Calu3 (cell line): ENCODE data around the gene CRELD1. TPM values are rescaled to one million over a fixed set of nuclear protein-coding genes. Genes with fewer than 3 reads are reported as not detected.

Experiments used
- BruUV-seq: library from RNA; stranded (reverse); fragments of 400-500 nt; replicated peaks from 2 replicates; lab custom pipeline; 2021; lab: Mats Ljungman, UMichigan
- CTCF ChIA-PET: fragments of 300-600 bp; sonication (Branson Sonifier 250); formaldehyde crosslinking; loops from one replicate; lab custom pipeline; 2022; ENCODE audit warnings: antibody characterized with exemption; lab: Charles Lee
- DNase-seq: peaks from one replicate; pipeline ENCODE4 v3.0.0; 2022
- H3K27ac Mint-ChIP-seq: one replicate; pipeline ENCODE4 v1.8.0; 2022; ENCODE audit warnings: mixed read lengths; ENCODE audit not compliant: unreplicated experiment
- H3K27me3 Mint-ChIP-seq: one replicate; pipeline ENCODE4 v1.8.0; 2022; ENCODE audit warnings: mixed read lengths; ENCODE audit not compliant: unreplicated experiment
- H3K36me3 Mint-ChIP-seq: one replicate; pipeline ENCODE4 v1.8.0; 2022; ENCODE audit warnings: mild to moderate bottlenecking, moderate library complexity, mixed read lengths; ENCODE audit not compliant: insufficient read depth, unreplicated experiment
- H3K4me1 Mint-ChIP-seq: one replicate; pipeline ENCODE4 v1.8.0; 2022; ENCODE audit warnings: mild to moderate bottlenecking, low read depth, mixed read lengths; ENCODE audit not compliant: unreplicated experiment
- H3K4me3 Mint-ChIP-seq: one replicate; pipeline ENCODE4 v1.8.0; 2022; ENCODE audit warnings: mild to moderate bottlenecking, low read depth, moderate library complexity, mixed read lengths; ENCODE audit not compliant: unreplicated experiment
- H3K9me3 Mint-ChIP-seq: one replicate; pipeline ENCODE4 v1.8.0; 2022; ENCODE audit warnings: low read depth, mixed read lengths; ENCODE audit not compliant: unreplicated experiment
- intact Hi-C: fragments of 100-400 bp; cut with micrococcal nuclease; formaldehyde crosslinking; loops from one replicate; pipeline ENCODE4 v1.10.0; 2022; ENCODE audit not compliant: unreplicated experiment
- total RNA-seq: library from RNA; stranded (reverse); gene quantifications from 2 replicates; pipeline ENCODE4 v1.2.3, GENCODE V29; 2022
- TF ChIP-seq, protein P1 (sequence below): fragments of 200-600 bp; IDR thresholded peaks from one replicate; pipeline ENCODE4 v1.8.0; 2022; ENCODE audit warnings: antibody characterized with exemption; ENCODE audit not compliant: unreplicated experiment

CRELD1 gene
- total RNA-seq, 1 experiment from 2014 or later = 25.4 TPM

DNA sequence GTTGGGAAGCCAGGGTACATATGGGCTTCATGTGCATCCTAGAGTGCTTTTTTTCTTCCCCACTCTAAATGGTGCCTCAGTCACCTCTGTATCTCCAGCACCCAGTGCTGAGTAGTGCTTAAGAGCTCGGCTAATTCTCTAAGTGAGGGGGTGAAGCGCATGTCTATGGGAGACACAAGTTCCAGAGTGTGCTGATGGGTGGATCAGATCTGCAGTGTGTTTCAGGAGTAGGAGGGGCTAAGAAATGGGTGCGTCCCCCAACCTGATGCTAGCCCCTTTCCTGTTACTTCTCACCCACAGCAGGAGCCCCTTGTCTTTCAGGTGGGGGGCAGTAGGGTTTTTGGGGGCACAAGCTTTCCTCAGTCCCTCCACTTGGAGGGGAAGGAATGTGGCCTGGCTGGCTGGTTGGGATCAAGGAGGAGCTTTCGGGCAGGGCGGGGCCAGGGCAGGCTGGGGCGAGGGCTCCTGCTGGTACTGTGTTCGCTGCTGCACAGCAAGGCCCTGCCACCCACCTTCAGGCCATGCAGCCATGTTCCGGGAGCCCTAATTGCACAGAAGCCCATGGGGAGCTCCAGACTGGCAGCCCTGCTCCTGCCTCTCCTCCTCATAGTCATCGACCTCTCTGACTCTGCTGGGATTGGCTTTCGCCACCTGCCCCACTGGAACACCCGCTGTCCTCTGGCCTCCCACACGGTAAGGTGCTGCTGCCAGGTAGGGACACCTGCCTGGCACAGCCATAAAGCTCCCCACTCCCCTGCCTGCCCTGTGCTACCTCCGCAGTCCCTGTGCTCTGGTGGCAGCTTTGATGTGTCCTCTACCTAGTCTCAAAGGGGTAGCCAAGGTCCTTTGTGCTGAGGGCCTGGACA lies 31.0 kb upstream of the CRELD1 start, which contains the start of gene IL17RE:
Gene IL17RE (plus strand): TSS at position 477 of the 866 bp plus-strand sequence. CDS start 85 bp downstream, at position 562.
- intact Hi-C loops = no loop called here
- CTCF ChIA-PET = interaction anchor here (0.5 to 1.2 kb wide), 5 partner anchors 9 to 287 kb away, joined by 3 to 4 read pairs (median 3); no protein-coding TSS in a partner anchor
- peaks cover 14% of the 10 kb centered on the region for H3K36me3 Mint-ChIP-seq

DNA sequence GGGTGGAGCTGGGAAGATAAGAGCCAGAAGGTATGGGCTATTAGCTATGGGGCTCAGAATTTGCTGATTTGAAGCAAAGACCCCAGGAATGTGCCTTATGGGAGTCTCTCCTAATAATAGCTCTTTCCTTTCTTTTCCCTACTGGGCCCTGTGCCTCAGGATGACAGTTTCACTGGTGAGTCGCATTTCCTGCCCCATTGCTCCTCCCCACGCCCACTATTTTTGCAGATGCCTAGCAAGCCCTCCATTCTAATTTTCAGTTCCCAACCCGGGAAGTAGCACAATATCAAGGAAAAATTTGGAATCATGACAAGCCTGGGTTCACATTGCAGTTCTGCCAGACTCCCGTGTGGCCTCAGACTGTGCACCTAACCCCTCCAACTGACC lies 30.4 kb upstream of the CRELD1 start:
- Mint-ChIP-seq H3K27ac (peak overlapping the region; percentile 42), H3K4me3 (peak overlapping the region; percentile 82), H3K4me1 (peaks cover 39% of the 10 kb centered on the region), H3K27me3 (no peaks in the 10 kb centered on the region), H3K9me3 (no peaks in the 10 kb centered on the region), H3K36me3 (peaks cover 14% of the 10 kb centered on the region)
- intact Hi-C loops = no loop called here
- DNase-seq = no peak
- BruUV-seq = TSS peak; percentile 51
- CTCF ChIA-PET = interaction anchor here (1.0 to 1.2 kb wide), 2 partner anchors 9 to 10 kb away, joined by 3 read pairs; no protein-coding TSS in a partner anchor
- TF ChIP-seq, protein P1, sequence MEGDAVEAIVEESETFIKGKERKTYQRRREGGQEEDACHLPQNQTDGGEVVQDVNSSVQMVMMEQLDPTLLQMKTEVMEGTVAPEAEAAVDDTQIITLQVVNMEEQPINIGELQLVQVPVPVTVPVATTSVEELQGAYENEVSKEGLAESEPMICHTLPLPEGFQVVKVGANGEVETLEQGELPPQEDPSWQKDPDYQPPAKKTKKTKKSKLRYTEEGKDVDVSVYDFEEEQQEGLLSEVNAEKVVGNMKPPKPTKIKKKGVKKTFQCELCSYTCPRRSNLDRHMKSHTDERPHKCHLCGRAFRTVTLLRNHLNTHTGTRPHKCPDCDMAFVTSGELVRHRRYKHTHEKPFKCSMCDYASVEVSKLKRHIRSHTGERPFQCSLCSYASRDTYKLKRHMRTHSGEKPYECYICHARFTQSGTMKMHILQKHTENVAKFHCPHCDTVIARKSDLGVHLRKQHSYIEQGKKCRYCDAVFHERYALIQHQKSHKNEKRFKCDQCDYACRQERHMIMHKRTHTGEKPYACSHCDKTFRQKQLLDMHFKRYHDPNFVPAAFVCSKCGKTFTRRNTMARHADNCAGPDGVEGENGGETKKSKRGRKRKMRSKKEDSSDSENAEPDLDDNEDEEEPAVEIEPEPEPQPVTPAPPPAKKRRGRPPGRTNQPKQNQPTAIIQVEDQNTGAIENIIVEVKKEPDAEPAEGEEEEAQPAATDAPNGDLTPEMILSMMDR = no peak

More for the DNA sequence above, 31.0 kb upstream of the CRELD1 start, which contains the start of gene IL17RE:
- DNase-seq = peak; percentile 76
- Mint-ChIP-seq H3K4me1 (peaks cover 45% of the 10 kb centered on the region), H3K9me3 (no peaks in the 10 kb centered on the region), H3K27me3 (no peaks in the 10 kb centered on the region), H3K4me3 (peak within 1 kb of the TSS; percentile 82), H3K27ac (peak within 1 kb of the TSS; percentile 42)
- BruUV-seq = no TSS peak
- TF ChIP-seq, protein P1 = no peak

DNA sequence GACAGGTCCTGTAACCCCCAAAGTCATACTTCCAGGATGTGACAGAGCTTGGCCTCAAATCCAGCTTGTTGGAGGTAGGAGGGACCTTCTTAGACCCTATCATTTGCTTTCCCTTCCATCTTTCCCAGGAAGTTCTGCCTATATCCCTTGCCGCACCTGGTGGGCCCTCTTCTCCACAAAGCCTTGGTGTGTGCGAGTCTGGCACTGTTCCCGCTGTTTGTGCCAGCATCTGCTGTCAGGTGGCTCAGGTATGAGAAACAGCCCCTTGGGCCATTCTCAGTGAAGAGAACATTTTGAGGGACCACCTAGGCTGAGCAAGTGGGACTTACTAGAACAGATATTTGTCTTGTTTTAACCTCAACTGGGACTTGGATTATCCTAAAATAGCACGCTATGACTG lies 29.7 kb upstream of the CRELD1 start:
- peaks cover 14% of the 10 kb centered on the region for H3K36me3 Mint-ChIP-seq
- H3K4me3 Mint-ChIP-seq = peak overlapping the region; percentile 82
- H3K27ac Mint-ChIP-seq = no peak overlapping the region
- peaks cover 32% of the 10 kb centered on the region for H3K4me1 Mint-ChIP-seq
- TF ChIP-seq, protein P1 = no peak
- no peak for DNase-seq
- BruUV-seq = no TSS peak
- H3K9me3 Mint-ChIP-seq = no peaks in the 10 kb centered on the region
- CTCF ChIA-PET = no interaction called here
- intact Hi-C loops = no loop called here
- no peaks in the 10 kb centered on the region for H3K27me3 Mint-ChIP-seq

DNA sequence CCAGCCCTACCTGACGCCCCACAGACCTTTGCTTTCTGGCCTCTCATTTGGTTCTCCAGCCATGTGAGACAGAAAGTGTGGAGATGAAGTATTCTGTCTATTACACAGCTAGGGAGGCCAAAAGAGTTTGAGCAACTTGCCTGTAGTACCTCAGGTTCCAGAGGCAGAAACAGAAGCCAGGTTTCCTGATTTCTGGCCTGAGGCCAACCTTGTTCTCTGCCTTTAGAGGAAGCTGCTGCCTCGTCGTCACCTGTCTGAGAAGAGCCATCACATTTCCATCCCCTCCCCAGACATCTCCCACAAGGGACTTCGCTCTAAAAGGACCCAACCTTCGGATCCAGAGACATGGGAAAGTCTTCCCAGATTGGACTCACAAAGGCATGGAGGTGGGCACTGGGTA lies 27.2 kb upstream of the CRELD1 start:
- CTCF ChIA-PET = no interaction called here
- Mint-ChIP-seq H3K4me1 (peaks cover 31% of the 10 kb centered on the region), H3K9me3 (no peaks in the 10 kb centered on the region), H3K36me3 (peaks cover 26% of the 10 kb centered on the region), H3K27me3 (no peaks in the 10 kb centered on the region), H3K27ac (no peak overlapping the region), H3K4me3 (no peak overlapping the region)
- no peak for DNase-seq
- TF ChIP-seq, protein P1 = no peak
- BruUV-seq = no TSS peak
- intact Hi-C loops = no loop called here
